DOHH2 (cell line): ENCODE results near the gene HSPB8.

ENCODE experiments used
- H3F3A ChIP-seq: fragments of 200-600 bp; sonication (generic), shearing (Covaris generic); 2 replicates; pipeline ENCODE4 v1.6.0; 2016; ENCODE audit warnings: antibody characterized with exemption, mild to moderate bottlenecking; ENCODE audit not compliant: control insufficient read depth, insufficient read depth
- H3K27ac ChIP-seq: fragments of 200-600 bp; sonication (generic); 2 replicates; pipeline ENCODE4 v1.5.1; 2014; ENCODE audit warnings: low read depth, mild to moderate bottlenecking, low read length, moderate library complexity
- H3K27me3 ChIP-seq: fragments of 200-600 bp; sonication (generic); 2 replicates; pipeline ENCODE4 v1.6.1; 2014; ENCODE audit warnings: mild to moderate bottlenecking, low read length, mixed read lengths; ENCODE audit not compliant: control insufficient read depth
- H3K36me3 ChIP-seq: fragments of 200-600 bp; sonication (generic); 2 replicates; pipeline ENCODE4 v1.6.1; 2014; ENCODE audit warnings: mild to moderate bottlenecking, low read length, moderate library complexity, mixed read lengths; ENCODE audit not compliant: control insufficient read depth
- H3K4me1 ChIP-seq: fragments of 200-600 bp; sonication (generic); 2 replicates; pipeline ENCODE4 v1.6.1; 2014; ENCODE audit warnings: mild to moderate bottlenecking, low read length, mixed read lengths; ENCODE audit not compliant: control insufficient read depth
- H3K4me2 ChIP-seq: fragments of 200-600 bp; sonication (generic); 2 replicates; pipeline ENCODE4 v1.6.0; 2014; ENCODE audit warnings: mild to moderate bottlenecking, low read length, moderate library complexity
- H3K4me3 ChIP-seq: fragments of 200-600 bp; sonication (generic); 2 replicates; pipeline ENCODE4 v1.5.1; 2014; ENCODE audit warnings: mild to moderate bottlenecking, low read length, mixed read lengths
- H3K79me2 ChIP-seq: fragments of 200-600 bp; sonication (generic); 2 replicates; pipeline ENCODE4 v1.6.1; 2014; ENCODE audit warnings: mild to moderate bottlenecking, low read length, mixed read lengths; ENCODE audit not compliant: control insufficient read depth
- H3K9me2 ChIP-seq: fragments of 200-600 bp; sonication (generic); replicated peaks from 2 replicates; pipeline ENCODE4 v1.6.1; 2014; ENCODE audit warnings: mild to moderate bottlenecking, low read length, mixed read lengths; ENCODE audit not compliant: control insufficient read depth
- H3K9me3 ChIP-seq: fragments of 200-600 bp; sonication (generic); 2 replicates; pipeline ENCODE4 v1.6.1; 2014; ENCODE audit warnings: antibody characterized with exemption, low read length, mixed read lengths; ENCODE audit not compliant: control insufficient read depth, insufficient read depth
- H4K20me1 ChIP-seq: fragments of 200-600 bp; sonication (generic); 2 replicates; pipeline ENCODE4 v1.6.0; 2014; ENCODE audit warnings: low read depth, mild to moderate bottlenecking, antibody characterized with exemption, low read length, moderate library complexity; ENCODE audit not compliant: control insufficient read depth, insufficient read depth
- CTCF ChIP-seq: fragments of 200-600 bp; sonication (generic); IDR thresholded peaks from one replicate; pipeline ENCODE4 v1.5.1; 2014; ENCODE audit warnings: antibody characterized with exemption, mild to moderate bottlenecking, low read depth, low read length; ENCODE audit not compliant: poor library complexity, severe bottlenecking
- EZH2phosphoT487 ChIP-seq: fragments of 200-600 bp; sonication (generic); IDR thresholded peaks from 2 replicates; pipeline ENCODE4 v1.6.1; 2017; ENCODE audit warnings: borderline replicate concordance, mild to moderate bottlenecking, antibody characterized with exemption, low read length, moderate library complexity, mixed read lengths

Gene HSPB8

GRCh38 chr12:119177056-119177325 is 1.7 kb upstream of the HSPB8 start:
- Histone ChIP-seq H3F3A (no peaks in the 10 kb centered on the region), H3K36me3 (no peaks in the 10 kb centered on the region), H3K4me1 (no peaks in the 10 kb centered on the region), H3K27me3 (no peaks in the 10 kb centered on the region), H4K20me1 (no peaks in the 10 kb centered on the region), H3K4me2 (no peak overlapping the region), H3K4me3 (no peak overlapping the region), H3K27ac (no peak overlapping the region), H3K79me2 (no peaks in the 10 kb centered on the region), H3K9me3 (no peaks in the 10 kb centered on the region), H3K9me2 (no peaks in the 10 kb centered on the region)
- no peak for TF ChIP-seq EZH2phosphoT487
- TF ChIP-seq CTCF, result no peak

GRCh38 chr12:119177724-119178380 is 879 bp upstream of the HSPB8 start:
- H3K4me1 ChIP-seq, result no peaks in the 10 kb centered on the region
- no peak overlapping the region for H3K4me2 ChIP-seq

GRCh38 chr12:119179335-119180021 is 747 bp downstream of the HSPB8 start:
- Histone ChIP-seq H3K27me3 (no peaks in the 10 kb centered on the region), H3K4me3 (no peak overlapping the region), H3K27ac (no peak overlapping the region), H3K4me1 (no peaks in the 10 kb centered on the region), H3K9me3 (no peaks in the 10 kb centered on the region), H3K9me2 (no peaks in the 10 kb centered on the region), H3K79me2 (no peaks in the 10 kb centered on the region), H4K20me1 (no peaks in the 10 kb centered on the region), H3F3A (no peaks in the 10 kb centered on the region), H3K36me3 (no peaks in the 10 kb centered on the region), H3K4me2 (no peak overlapping the region)
- TF ChIP-seq EZH2phosphoT487 (no peak), CTCF (no peak)

More at GRCh38 chr12:119177724-119178380, 879 bp upstream of the HSPB8 start:
- Histone ChIP-seq H3K4me3 (no peak overlapping the region), H3K9me2 (no peaks in the 10 kb centered on the region), H4K20me1 (no peaks in the 10 kb centered on the region), H3K36me3 (no peaks in the 10 kb centered on the region), H3K27me3 (no peaks in the 10 kb centered on the region), H3K79me2 (no peaks in the 10 kb centered on the region), H3F3A (no peaks in the 10 kb centered on the region), H3K9me3 (no peaks in the 10 kb centered on the region), H3K27ac (no peak overlapping the region)
- TF ChIP-seq EZH2phosphoT487 (no peak), CTCF (no peak)
